Prostate gland (tissue), 2 donors: ENCODE data around the gene PCNT. TPM values are rescaled to one million over a fixed set of nuclear protein-coding genes. Genes with fewer than 3 reads are reported as not detected.

ENCODE experiments used
- DNase-seq: peaks from one replicate; pipeline ENCODE4 v3.0.0-alpha.2; 2019; ENCODE audit warnings: low spot score
- H3K27ac ChIP-seq, 2 donors: fragments of 200-600 bp; sonication (generic); 2 replicates each; pipeline ENCODE4 v1.5.1; 2017 to 2019
- H3K27me3 ChIP-seq: fragments of 200-600 bp; sonication (generic); replicated peaks from 2 replicates; pipeline ENCODE4 v1.5.1; 2019; ENCODE audit not compliant: insufficient read depth
- H3K36me3 ChIP-seq, 2 donors: fragments of 200-600 bp; sonication (generic); 1 replicate in 1 of 2; 2 replicates in 1 of 2; pipeline versions ENCODE4 v1.5.1 to v1.8.1; 2017 to 2019
- H3K4me1 ChIP-seq: fragments of 200-600 bp; sonication (generic); replicated peaks from 2 replicates; pipeline ENCODE4 v1.5.1; 2019
- H3K4me3 ChIP-seq, 2 donors: fragments of 200-600 bp; sonication (generic); 2 replicates each; pipeline ENCODE4 v1.5.1; 2017 to 2019
- H3K9me3 ChIP-seq: fragments of 200-600 bp; sonication (generic); 2 replicates; pipeline ENCODE4 v1.5.1; 2017
- CTCF ChIP-seq, 4 experiments: fragments of 200-600 bp in 2 of 4; fragments of 450-650 bp in 2 of 4; sonication (generic) in 2 of 4; IDR thresholded peaks; 1 replicate in 3 of 4; 2 replicates in 1 of 4; pipeline ENCODE4 v1.5.1; 2016 to 2019; ENCODE audit warnings: antibody characterized with exemption in 4 of 4, mild to moderate bottlenecking in 2 of 4, moderate library complexity in 2 of 4
- POLR2A ChIP-seq: fragments of 450-650 bp; IDR thresholded peaks from one replicate; pipeline ENCODE4 v1.6.1; 2016; ENCODE audit warnings: antibody characterized with exemption, mild to moderate bottlenecking
- POLR2AphosphoS5 ChIP-seq: sonication (generic); formaldehyde crosslinking; IDR thresholded peaks from one replicate; pipeline ENCODE4 v1.6.1; 2017; ENCODE audit warnings: antibody characterized with exemption
- WGBS: methylation state at CpG from one replicate; pipeline ENCODE4 v1.1.5; 2018; 5-methylcytosine and 5-hydroxymethylcytosine counted together
- intact Hi-C: fragments of 100-400 bp; cut with DNase I; formaldehyde crosslinking; loops from one replicate; pipeline ENCODE4 v1.14.2; 2022
- total RNA-seq, 2 donors: library from RNA; depleted of rRNA; stranded (reverse); fragments of >200 nt; gene quantifications; one replicate each; pipeline ENCODE4 v1.1.0, GENCODE V29; 2016

The PCNT gene
- total RNA-seq, 2 donors from 2014 or later, result 33.8 to 70.9 TPM

GRCh38 chr21:46334351-46335140 lies 10.6 kb downstream of the PCNT start:
- no peaks in the 10 kb centered on the region for H3K27me3 ChIP-seq
- TF ChIP-seq CTCF (IDR thresholded peaks at IDR 0.05) (no peak), POLR2A (no peak), POLR2AphosphoS5 (no peak)
- H3K4me1 ChIP-seq, result no peaks in the 10 kb centered on the region
- peaks cover 0 to 8% of the 10 kb centered on the region in 2 donors for H3K36me3 ChIP-seq
- no peak for DNase-seq
- H3K9me3 ChIP-seq, result no peaks in the 10 kb centered on the region
- WGBS, result 94% methylated on average over 12 of the region's 12 CpGs
- no peak overlapping the region for H3K27ac ChIP-seq
- no peak overlapping the region for H3K4me3 ChIP-seq
- intact Hi-C loops, result no loop called here

GRCh38 chr21:46336603-46337002 lies 12.6 kb downstream of the PCNT start:
- WGBS, result 82% methylated on average over 3 of the region's 3 CpGs
- intact Hi-C loops, result no loop called here

GRCh38 chr21:46340998-46341397 lies 17.0 kb downstream of the PCNT start:
- Histone ChIP-seq H3K27me3 (no peaks in the 10 kb centered on the region), H3K4me1 (no peaks in the 10 kb centered on the region), H3K4me3 (no peak overlapping the region), H3K36me3 (no peaks in the 10 kb centered on the region), H3K9me3 (no peaks in the 10 kb centered on the region), H3K27ac (no peak overlapping the region)
- intact Hi-C loops, result no loop called here
- DNase-seq, result no peak
- TF ChIP-seq CTCF (IDR thresholded peaks at IDR 0.05), result no peak
- 96% methylated on average over 8 of the region's 8 CpGs for WGBS

More at GRCh38 chr21:46336603-46337002, 12.6 kb downstream of the PCNT start:
- H3K27ac ChIP-seq, result no peak overlapping the region
- no peaks in the 10 kb centered on the region for H3K27me3 ChIP-seq
- H3K9me3 ChIP-seq, result no peaks in the 10 kb centered on the region
- H3K4me3 ChIP-seq, result no peak overlapping the region
- no peaks in the 10 kb centered on the region for H3K4me1 ChIP-seq
- no peak for TF ChIP-seq POLR2A
- no peak for TF ChIP-seq CTCF (IDR thresholded peaks at IDR 0.05)
- no peak for TF ChIP-seq POLR2AphosphoS5
- no peak for DNase-seq
- H3K36me3 ChIP-seq, result peaks cover 0 to 8% of the 10 kb centered on the region in 2 donors

GRCh38 chr21:46344219-46344915 lies 20.4 kb downstream of the PCNT start:
- Histone ChIP-seq H3K36me3 (peaks cover 0 to 7% of the 10 kb centered on the region in 2 donors), H3K27me3 (no peaks in the 10 kb centered on the region), H3K9me3 (no peaks in the 10 kb centered on the region), H3K4me3 (no peak overlapping the region), H3K4me1 (no peaks in the 10 kb centered on the region), H3K27ac (no peak overlapping the region)
- DNase-seq, result no peak
- TF ChIP-seq POLR2A, result no peak
- no peak for TF ChIP-seq POLR2AphosphoS5
- TF ChIP-seq CTCF (IDR thresholded peaks at IDR 0.05), result no peak
- intact Hi-C loops, result no loop called here
- 96% methylated on average over 20 of the region's 20 CpGs for WGBS
